K562 (cell line): ENCODE results near the gene NKG7. TPM values are rescaled to one million over a fixed set of nuclear protein-coding genes. Genes with fewer than 3 reads are reported as not detected.

ENCODE experiments used
- ATAC-seq: fragments of 200-7000 bp; cut with Tn5 transposase; 3 replicates; pipeline ENCODE4 v1.9.1; 2020; ENCODE audit warnings: moderate library complexity
- BruUV-seq: library from RNA; stranded (reverse); fragments of 400-500 nt; replicated peaks from 2 replicates; lab custom pipeline; 2021; lab: Mats Ljungman, UMichigan
- CTCF ChIA-PET: fragments of 300-600 bp; formaldehyde crosslinking; extraction: SDS; loops from one replicate; lab custom pipeline; 2021; ENCODE audit warnings: low intra/inter-chr PET ratio; lab: Yijun Ruan, JAX
- POLR2A ChIA-PET: fragments of 300-600, 350-650 bp; sonication (Branson Sonifier 250); formaldehyde crosslinking; extraction: SDS; loops from one replicate; lab custom pipeline; 2021; ENCODE audit warnings: antibody characterized with exemption, inconsistent platforms; lab: Yijun Ruan, JAX
- DNase-seq, 4 experiments: peaks; one replicate each; pipeline versions ENCODE4 v3.0.0 to v3.0.0-alpha.2; 2011 to 2018; ENCODE audit warnings: low spot score in 3 of 4, mixed read lengths in 3 of 4; ENCODE audit errors: extremely low read depth in 1 of 4
- FAIRE-seq: peaks from 2 replicates; lab custom pipeline; 2011; peaks lifted over from hg19 to GRCh38; lab: Jason Lieb, UNC
- H2AFZ ChIP-seq: 2 replicates; pipeline ENCODE4 v1.6.0; 2011; ENCODE audit warnings: low read depth, low read length, control low read depth, inconsistent platforms
- H3K27ac ChIP-seq: fragments of 200-600 bp; 3 replicates; pipeline ENCODE4 v1.8.0; 2011; ENCODE audit warnings: low read depth, mild to moderate bottlenecking, control low read depth, inconsistent platforms, low read length, moderate library complexity, mixed read lengths; ENCODE audit errors: extremely low read depth
- H3K27me3 ChIP-seq, 2 experiments: fragments of 300-600 bp in 1 of 2; 2 replicates in 1 of 2; 3 replicates in 1 of 2; pipeline versions ENCODE4 v1.6.0 to v1.8.0; 2011; ENCODE audit warnings: inconsistent platforms in 2 of 2, low read length in 2 of 2, mild to moderate bottlenecking in 1 of 2, mixed read lengths in 1 of 2, moderate library complexity in 1 of 2; ENCODE audit not compliant: control insufficient read depth in 2 of 2, insufficient read depth in 2 of 2
- H3K36me3 ChIP-seq: fragments of 300-600 bp; 3 replicates; pipeline ENCODE4 v1.8.0; 2011; ENCODE audit warnings: mild to moderate bottlenecking, low read length, inconsistent platforms; ENCODE audit not compliant: control insufficient read depth, insufficient read depth
- H3K4me1 ChIP-seq, 2 experiments: fragments of 200-600 bp in 1 of 2; replicated peaks in 1 of 2; 2 replicates in 1 of 2; 3 replicates in 1 of 2; pipeline versions ENCODE4 v1.5.1 to v1.8.0; 2011; ENCODE audit warnings: inconsistent platforms in 2 of 2, low read length in 2 of 2, mild to moderate bottlenecking in 1 of 2, mixed read lengths in 1 of 2, moderate library complexity in 1 of 2; ENCODE audit not compliant: control insufficient read depth in 2 of 2, insufficient read depth in 2 of 2
- H3K4me2 ChIP-seq: 2 replicates; pipeline ENCODE4 v1.6.1; 2011; ENCODE audit warnings: low read length, control low read depth, inconsistent platforms, mixed read lengths; ENCODE audit not compliant: insufficient read depth
- H3K4me3 ChIP-seq: fragments of 200-600 bp; sonication (generic), shearing (Covaris generic); 2 replicates; pipeline ENCODE4 v1.5.1; 2016; ENCODE audit warnings: control low read depth, inconsistent platforms
- H3K79me2 ChIP-seq: fragments of 200-600 bp; 3 replicates; pipeline ENCODE4 v1.8.0; 2011; ENCODE audit warnings: low read length, inconsistent platforms; ENCODE audit not compliant: control insufficient read depth, insufficient read depth
- H3K9ac ChIP-seq, 2 experiments: 2 replicates each; pipeline versions ENCODE4 v1.6.0 to v1.6.1; 2011; ENCODE audit warnings: low read depth in 2 of 2, low read length in 2 of 2, control low read depth in 1 of 2, inconsistent platforms in 1 of 2, mild to moderate bottlenecking in 1 of 2, mixed read lengths in 1 of 2; ENCODE audit not compliant: insufficient read depth in 1 of 2
- H3K9me1 ChIP-seq: one replicate; pipeline ENCODE4 v1.6.0; 2011; ENCODE audit warnings: inconsistent platforms, mild to moderate bottlenecking, low read length, moderate library complexity; ENCODE audit not compliant: control insufficient read depth, insufficient read depth
- H3K9me3 ChIP-seq: replicated peaks from 2 replicates; pipeline ENCODE4 v1.5.1; 2011; ENCODE audit warnings: low read depth, low read length, inconsistent platforms; ENCODE audit not compliant: control insufficient read depth, insufficient read depth
- H4K20me1 ChIP-seq: replicated peaks from 2 replicates; pipeline ENCODE4 v1.6.1; 2011; ENCODE audit warnings: low read length, inconsistent platforms, mixed read lengths; ENCODE audit not compliant: control insufficient read depth, insufficient read depth
- ATF7 ChIP-seq: fragments of 450-650 bp; IDR thresholded peaks from 2 replicates; pipeline ENCODE4 v1.7.1; 2014; ENCODE audit warnings: mild to moderate bottlenecking, moderate library complexity
- GABPA ChIP-seq: fragments of 200-800 bp; sonication (Bioruptor generic); conservative IDR thresholded peaks from 2 replicates; pipeline ENCODE4 v1.6.1; 2016; ENCODE audit warnings: low read depth, missing genetic modification characterization, missing compliant biosample characterization
- MECOM ChIP-seq: fragments of 250-450 bp; sonication (Bioruptor Pico); IDR thresholded peaks from 2 replicates; pipeline ENCODE4 v1.8.0; 2022; ENCODE audit warnings: inconsistent platforms
- MYNN ChIP-seq, 2 experiments: sonication (generic); formaldehyde crosslinking in 1 of 2; IDR thresholded peaks; 2 replicates each; pipeline versions ENCODE4 v1.5.0 to v1.6.1; 2016 to 2020; ENCODE audit warnings: antibody characterized with exemption in 1 of 2, missing genetic modification reagents in 1 of 2
- NELFE ChIP-seq: IDR thresholded peaks from 2 replicates; pipeline ENCODE4 v1.6.1; 2011; ENCODE audit warnings: mild to moderate bottlenecking; ENCODE audit not compliant: insufficient read depth, insufficient read length
- NFATC3 ChIP-seq: fragments of 450-650 bp; IDR thresholded peaks from 2 replicates; pipeline ENCODE4 v1.6.1; 2017; ENCODE audit warnings: mild to moderate bottlenecking
- POLR2H ChIP-seq: IDR thresholded peaks from 2 replicates; pipeline ENCODE4 v1.6.1; 2016; ENCODE audit warnings: missing genetic modification characterization, low read depth, mild to moderate bottlenecking, control low read depth, missing compliant biosample characterization, moderate library complexity
- PRMT5 ChIP-seq: sonication (generic); formaldehyde crosslinking; IDR thresholded peaks from 2 replicates; pipeline ENCODE4 v1.5.0; 2020; ENCODE audit warnings: missing genetic modification reagents
- SAFB ChIP-seq: fragments of 200-400 bp; formaldehyde crosslinking; IDR thresholded peaks from 2 replicates; pipeline ENCODE4 v1.6.1; 2017; ENCODE audit warnings: low read depth, low read length, borderline replicate concordance
- SMAD4 ChIP-seq: fragments of 250-450 bp; sonication (Bioruptor Pico); conservative IDR thresholded peaks from 2 replicates; pipeline ENCODE4 v1.8.0; 2021; ENCODE audit warnings: inconsistent platforms, mild to moderate bottlenecking, moderate library complexity
- XRCC4 ChIP-seq: IDR thresholded peaks from one replicate; pipeline ENCODE4 v1.6.1; 2011; ENCODE audit not compliant: insufficient read depth, insufficient read length; ENCODE audit errors: extremely low read depth
- ZBED1 ChIP-seq: IDR thresholded peaks from 2 replicates; pipeline ENCODE4 v1.6.1; 2014
- ZNF140 ChIP-seq: fragments of 250-450 bp; sonication (Bioruptor Pico); IDR thresholded peaks from 2 replicates; pipeline ENCODE4 v1.8.0; 2021; ENCODE audit warnings: moderate library complexity, mild to moderate bottlenecking, inconsistent platforms
- ZNF165 ChIP-seq: fragments of 250-450 bp; sonication (Bioruptor Pico); IDR thresholded peaks from 2 replicates; pipeline ENCODE4 v1.4.0; 2020; ENCODE audit warnings: borderline replicate concordance
- ZNF23 ChIP-seq: fragments of 250-450 bp; sonication (Bioruptor Pico); IDR thresholded peaks from 2 replicates; pipeline ENCODE4 v1.4.0; 2020; ENCODE audit warnings: mild to moderate bottlenecking
- ZNF232 ChIP-seq: sonication (generic); formaldehyde crosslinking; IDR thresholded peaks from 2 replicates; pipeline ENCODE4 v1.8.0; 2022; ENCODE audit warnings: mild to moderate bottlenecking, missing genetic modification reagents
- ZNF282 ChIP-seq: sonication (generic); formaldehyde crosslinking; IDR thresholded peaks from 2 replicates; pipeline ENCODE4 v1.8.1; 2023; ENCODE audit warnings: missing genetic modification reagents
- ZNF316 ChIP-seq: fragments of 450-650 bp; IDR thresholded peaks from 2 replicates; pipeline ENCODE4 v1.6.1; 2016
- WGBS: fragments of 100-300 bp; shearing (Covaris generic); methylation state at CpG from one replicate; pipeline ENCODE4 v1.1.6; 2016; ENCODE audit warnings: low coverage, mixed read lengths; ENCODE audit not compliant: insufficient coverage; ENCODE audit errors: missing lambda C conversion rate; 5-methylcytosine and 5-hydroxymethylcytosine counted together
- in situ Hi-C: fragments of 300-500 bp; cut with MboI; formaldehyde crosslinking; loops from 4 replicates; pipeline ENCODE4 v1.15.0; 2018; ENCODE audit warnings: inconsistent platforms, mixed read lengths
- intact Hi-C: fragments of 100-400 bp; cut with micrococcal nuclease; formaldehyde crosslinking; loops from 2 replicates; pipeline ENCODE4 v1.14.2; 2022
- polyA plus RNA-seq, 8 experiments: library from polyadenylated mRNA; depleted of rRNA in 4 of 8; stranded (reverse) in 5 of 8; unstranded in 3 of 8; fragments of >200 nt; fragmentation: Nextera tagmentation in 2 of 8; fragmentation: Illumina TruSeq in 1 of 8; extraction: Ambion mirVana in 2 of 8; extraction: Trizol in 1 of 8; gene quantifications; 2 replicates each; pipeline versions ENCODE4 v1.2.1 to v1.2.3, GENCODE V29; 2011 to 2014; ENCODE audit warnings: inconsistent platforms in 1 of 8, missing spikeins in 1 of 8
- total RNA-seq, 7 experiments: library from RNA; depleted of rRNA in 6 of 7; stranded (reverse); fragments of >200 nt in 6 of 7; fragmentation: Illumina TruSeq in 2 of 7; extraction: Trizol in 2 of 7; gene quantifications; 2 replicates each; pipeline versions ENCODE4 v1.2.1 to v1.2.3, GENCODE V29; 2011 to 2021; ENCODE audit warnings: low replicate concordance in 1 of 7
- TF ChIP-seq, protein P1 (sequence below): fragments of 450-650 bp; conservative IDR thresholded peaks from 2 replicates; pipeline ENCODE4 v1.6.1; 2016; ENCODE audit warnings: missing genetic modification characterization, low read depth, mild to moderate bottlenecking, missing compliant biosample characterization, moderate library complexity
- TF ChIP-seq, protein P2 (sequence below), 2 experiments: IDR thresholded peaks; 2 replicates each; pipeline ENCODE4 v1.6.1; 2011; ENCODE audit warnings: borderline replicate concordance in 1 of 2, control low read depth in 1 of 2, low read depth in 1 of 2, low read length in 1 of 2, mild to moderate bottlenecking in 1 of 2, mixed read lengths in 1 of 2, moderate library complexity in 1 of 2; ENCODE audit not compliant: insufficient read depth in 1 of 2, insufficient read length in 1 of 2, poor library complexity in 1 of 2, severe bottlenecking in 1 of 2; ENCODE audit errors: extremely low read depth in 1 of 2
- TF ChIP-seq, protein P3 (sequence below): fragments of 450-650 bp; IDR thresholded peaks from 2 replicates; pipeline ENCODE4 v1.6.1; 2016; ENCODE audit warnings: borderline replicate concordance

The NKG7 gene
- total and polyA plus RNA-seq, 9 of the 15 experiments (the other 6 are each of a cell fraction or from before 2014, with no cell fraction given) = 0.30 to 0.70 (median 0.51) TPM; not detected in 2

DNA sequence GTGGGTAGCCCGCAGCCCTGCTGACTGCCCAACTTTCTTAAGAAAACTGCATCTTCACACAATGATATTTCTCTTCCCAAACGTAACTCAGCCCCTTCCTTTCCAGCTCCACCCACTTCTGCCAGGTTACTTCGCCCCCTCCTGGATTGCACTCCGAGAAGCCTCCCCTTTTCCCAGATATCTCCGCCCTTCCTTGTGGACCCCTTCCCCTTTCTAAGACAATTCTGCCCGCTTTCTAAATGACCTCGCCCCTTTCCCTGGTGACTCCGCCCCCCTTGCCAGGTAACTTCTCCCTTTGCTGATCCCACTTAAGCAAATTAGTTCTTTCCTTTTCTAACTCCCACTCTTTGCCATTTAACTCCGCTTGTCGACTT lies 33.2 kb downstream of the NKG7 start:
- Histone ChIP-seq H3K79me2 (no peaks in the 10 kb centered on the region), H3K9me3 (no peaks in the 10 kb centered on the region), H2AFZ (peak overlapping the region; percentile 98), H3K27me3 (no peaks in the 10 kb centered on the region), H3K4me3 (peak overlapping the region; percentile 67), H3K36me3 (peaks cover 5% of the 10 kb centered on the region; the same call in 1 of the 3 replicates), H3K4me1 (peaks cover 26 to 41% of the 10 kb centered on the region in 2 experiments; a peak in 4 of 5 replicates), H3K4me2 (peak overlapping the region; percentile 99), H4K20me1 (no peaks in the 10 kb centered on the region), H3K9me1 (no peaks in the 10 kb centered on the region), H3K27ac (peak overlapping the region; percentile 76), H3K9ac (peak overlapping the region; percentile 58 to 84; a peak in 3 of 4 replicates)
- CTCF ChIA-PET = interaction anchor here (0.7 to 2.4 kb wide), 6 partner anchors 55 to 444 kb away, joined by 3 to 14 read pairs (median 6); no protein-coding TSS in a partner anchor
- intact Hi-C loops (loop anchor here (1.0 to 5.0 kb wide), 6 partner anchors 27 to 468 kb away; partner anchors contain the start of gene ETFB), in situ Hi-C loops (loop anchor here (5.0 kb wide), 1 partner anchor 323 kb away; no protein-coding TSS in a partner anchor)
- DNase-seq (peak in 3 of 4 experiments; percentile 35 to 43 (median 37)), ATAC-seq (peak; percentile 3), FAIRE-seq (no peak)
- under 1% methylated on average over 10 of the region's 10 CpGs for WGBS
- no TSS peak for BruUV-seq
- POLR2A ChIA-PET = interaction anchor here (0.6 to 3.2 kb wide), 7 partner anchors 11 to 319 kb away, joined by 3 to 11 read pairs (median 4); no protein-coding TSS in a partner anchor
- no peak for TF ChIP-seq PRMT5 (CRISPR knock-in tag)
- no peak for TF ChIP-seq MECOM (CRISPR knock-in tag)
- no peak for TF ChIP-seq XRCC4
- no peak for TF ChIP-seq ZNF282 (CRISPR knock-in tag)
- TF ChIP-seq POLR2H (tag) = no peak
- TF ChIP-seq, protein P1, sequence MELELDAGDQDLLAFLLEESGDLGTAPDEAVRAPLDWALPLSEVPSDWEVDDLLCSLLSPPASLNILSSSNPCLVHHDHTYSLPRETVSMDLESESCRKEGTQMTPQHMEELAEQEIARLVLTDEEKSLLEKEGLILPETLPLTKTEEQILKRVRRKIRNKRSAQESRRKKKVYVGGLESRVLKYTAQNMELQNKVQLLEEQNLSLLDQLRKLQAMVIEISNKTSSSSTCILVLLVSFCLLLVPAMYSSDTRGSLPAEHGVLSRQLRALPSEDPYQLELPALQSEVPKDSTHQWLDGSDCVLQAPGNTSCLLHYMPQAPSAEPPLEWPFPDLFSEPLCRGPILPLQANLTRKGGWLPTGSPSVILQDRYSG (tag) = no peak
- no peak for TF ChIP-seq NFATC3
- TF ChIP-seq, protein P2, sequence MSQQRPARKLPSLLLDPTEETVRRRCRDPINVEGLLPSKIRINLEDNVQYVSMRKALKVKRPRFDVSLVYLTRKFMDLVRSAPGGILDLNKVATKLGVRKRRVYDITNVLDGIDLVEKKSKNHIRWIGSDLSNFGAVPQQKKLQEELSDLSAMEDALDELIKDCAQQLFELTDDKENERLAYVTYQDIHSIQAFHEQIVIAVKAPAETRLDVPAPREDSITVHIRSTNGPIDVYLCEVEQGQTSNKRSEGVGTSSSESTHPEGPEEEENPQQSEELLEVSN (IDR thresholded peaks at IDR 0.05; ENCODE audit: borderline replicate concordance in 1 of 2, extremely low read depth in 1 of 2, insufficient read depth in 1 of 2, insufficient read length in 1 of 2, low read depth in 1 of 2, low read length in 1 of 2, poor library complexity in 1 of 2, severe bottlenecking in 1 of 2) = no peak
- TF ChIP-seq ZNF165 (CRISPR knock-in tag) = no peak
- no peak for TF ChIP-seq ATF7
- no peak for TF ChIP-seq NELFE
- no peak for TF ChIP-seq GABPA (tag)
- TF ChIP-seq SMAD4 (CRISPR knock-in tag) = no peak
- no peak for TF ChIP-seq ZNF23 (CRISPR knock-in tag)
- no peak for TF ChIP-seq ZNF140 (CRISPR knock-in tag)
- TF ChIP-seq ZNF316 = no peak
- TF ChIP-seq ZNF232 (CRISPR knock-in tag) = no peak
- TF ChIP-seq SAFB = no peak
- TF ChIP-seq, protein P3, sequence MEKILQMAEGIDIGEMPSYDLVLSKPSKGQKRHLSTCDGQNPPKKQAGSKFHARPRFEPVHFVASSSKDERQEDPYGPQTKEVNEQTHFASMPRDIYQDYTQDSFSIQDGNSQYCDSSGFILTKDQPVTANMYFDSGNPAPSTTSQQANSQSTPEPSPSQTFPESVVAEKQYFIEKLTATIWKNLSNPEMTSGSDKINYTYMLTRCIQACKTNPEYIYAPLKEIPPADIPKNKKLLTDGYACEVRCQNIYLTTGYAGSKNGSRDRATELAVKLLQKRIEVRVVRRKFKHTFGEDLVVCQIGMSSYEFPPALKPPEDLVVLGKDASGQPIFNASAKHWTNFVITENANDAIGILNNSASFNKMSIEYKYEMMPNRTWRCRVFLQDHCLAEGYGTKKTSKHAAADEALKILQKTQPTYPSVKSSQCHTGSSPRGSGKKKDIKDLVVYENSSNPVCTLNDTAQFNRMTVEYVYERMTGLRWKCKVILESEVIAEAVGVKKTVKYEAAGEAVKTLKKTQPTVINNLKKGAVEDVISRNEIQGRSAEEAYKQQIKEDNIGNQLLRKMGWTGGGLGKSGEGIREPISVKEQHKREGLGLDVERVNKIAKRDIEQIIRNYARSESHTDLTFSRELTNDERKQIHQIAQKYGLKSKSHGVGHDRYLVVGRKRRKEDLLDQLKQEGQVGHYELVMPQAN = no peak
- no peak for TF ChIP-seq ZBED1
- no peak for TF ChIP-seq MYNN (IDR thresholded peaks at IDR 0.05)
- TF ChIP-seq MYNN (CRISPR knock-in tag; IDR thresholded peaks at IDR 0.05) = no peak
